ENCODE results near the gene GIMAP2. TPM values are rescaled to one million over a fixed set of nuclear protein-coding genes. Genes with fewer than 3 reads are reported as not detected.

Gene GIMAP2
- total RNA-seq, 1 experiment from 2014 or later, result 3.4 TPM

GRCh38 chr7:150733482-150734095 lies 48.1 kb downstream of the GIMAP2 start:
- no peak for DNase-seq (ENCODE audit: low read depth)

- no peak for DNase-seq (ENCODE audit: low read depth)
These were observed 48.7 kb downstream of the GIMAP2 start for GRCh38 chr7:150734254-150734653.

GRCh38 chr7:150735596-150736358 lies 50.3 kb downstream of the GIMAP2 start:
- no peak for DNase-seq (ENCODE audit: low read depth)

- DNase-seq (ENCODE audit: low read depth), result no peak
These were observed 51.4 kb downstream of the GIMAP2 start for GRCh38 chr7:150736864-150737263.

- no peak for DNase-seq (ENCODE audit: low read depth)
These were observed 52.0 kb downstream of the GIMAP2 start, which contains the start of gene GIMAP5 for GRCh38 chr7:150737265-150738055. Gene GIMAP5 (plus strand): TSS chr7:150737418. CDS start chr7:150740885, 3,467 bp downstream.

GRCh38 chr7:150738092-150738491 lies 52.6 kb downstream of the GIMAP2 start:
- no peak for DNase-seq (ENCODE audit: low read depth)

GRCh38 chr7:150738591-150739001 lies 53.1 kb downstream of the GIMAP2 start:
- DNase-seq (ENCODE audit: low read depth), result peak; percentile 5

GRCh38 chr7:150739033-150739432 lies 53.5 kb downstream of the GIMAP2 start:
- DNase-seq (ENCODE audit: low read depth), result no peak

- DNase-seq (ENCODE audit: low read depth), result no peak
These were observed 54.5 kb downstream of the GIMAP2 start for GRCh38 chr7:150740053-150740452.

- no peak for DNase-seq (ENCODE audit: low read depth)
These were observed 56.9 kb downstream of the GIMAP2 start for GRCh38 chr7:150742286-150742968.

Other genes starting within 250 kb of the GIMAP2 start
- gene GIMAP8, start 235.1 kb upstream of the GIMAP2 start, total RNA-seq (2014; rRNA removed), result 0.06 TPM in 1 of 2 replicates, not detected in the other
- gene GIMAP7, start 170.8 kb upstream of the GIMAP2 start, total RNA-seq (2014; rRNA removed), result not detected in 2 replicates
- not detected in 2 replicates for gene GIMAP4, start 118.3 kb upstream of the GIMAP2 start, total RNA-seq (2014; rRNA removed)
- gene GIMAP6, start 53.3 kb upstream of the GIMAP2 start, total RNA-seq (2014; rRNA removed), result not detected in 2 replicates
- not detected in 2 replicates for gene GIMAP1, start 30.9 kb downstream of the GIMAP2 start, total RNA-seq (2014; rRNA removed)
- gene GIMAP5, start 51.7 kb downstream of the GIMAP2 start, total RNA-seq (2014; rRNA removed), result not detected in 2 replicates
- gene TMEM176B, start 114.7 kb downstream of the GIMAP2 start, total RNA-seq (2014; rRNA removed), result not detected in 2 replicates
- gene TMEM176A, start 115.1 kb downstream of the GIMAP2 start, total RNA-seq (2014; rRNA removed), result not detected in 2 replicates
- gene AOC1, start 166.8 kb downstream of the GIMAP2 start, total RNA-seq (2014; rRNA removed), result not detected in 2 replicates

All from LHCN-M2 (cell line).